Measurements from ENCODE around the gene MKNK2.

The MKNK2 gene

DNA sequence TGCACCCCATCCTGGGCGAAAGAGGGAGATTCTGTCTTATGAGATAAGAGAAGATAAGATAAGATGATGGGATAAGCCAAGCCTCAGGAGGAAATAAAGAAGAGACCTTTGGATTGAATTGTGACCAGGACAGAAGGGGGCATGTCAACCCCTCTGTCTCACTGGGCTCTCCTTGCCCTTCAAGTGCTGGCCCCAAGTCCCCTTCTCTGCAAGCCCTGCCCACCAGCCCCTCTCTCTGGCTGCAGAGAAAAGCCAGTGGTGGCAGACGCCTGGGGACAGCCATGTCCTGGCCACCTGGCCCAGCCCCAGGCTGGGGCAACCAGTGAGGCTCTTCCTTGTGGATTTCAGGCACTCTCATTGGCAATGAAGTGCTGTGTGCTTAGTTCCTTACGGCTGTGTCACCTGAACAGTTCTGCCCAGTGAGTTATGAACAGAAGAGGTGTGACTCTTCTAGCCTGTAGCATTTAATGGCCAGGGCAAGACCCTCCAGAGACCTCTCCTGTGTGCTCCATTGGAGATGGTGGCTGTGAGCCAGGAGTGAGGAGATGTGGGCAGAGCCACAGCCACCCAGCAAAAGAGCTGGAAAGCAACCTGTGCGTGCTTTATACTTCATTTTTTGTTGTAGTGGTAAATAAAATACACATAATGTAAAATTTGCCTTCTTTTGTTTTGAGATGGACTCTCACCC, 29.4 kb downstream of the MKNK2 start:
- Histone ChIP-seq H3K4me3 (ENCODE audit: insufficient read depth, low read depth, low read length, poor library complexity, severe bottlenecking) (no peak overlapping the region), H3K36me3 (ENCODE audit: control insufficient read depth, insufficient read depth, low read length) (no peaks in the 10 kb centered on the region), H3K4me1 (ENCODE audit: control insufficient read depth, insufficient read depth, low read length, poor library complexity, severe bottlenecking) (no peaks in the 10 kb centered on the region), H3K27ac (ENCODE audit: insufficient read depth, low read length, poor library complexity, severe bottlenecking) (no peak overlapping the region), H3K27me3 (replicated peaks; ENCODE audit: control insufficient read depth, insufficient read depth, low read length, poor library complexity, severe bottlenecking) (no peaks in the 10 kb centered on the region), H3K9me3 (ENCODE audit: control insufficient read depth, low read length) (no peaks in the 10 kb centered on the region)
- no peak for DNase-seq

DNA sequence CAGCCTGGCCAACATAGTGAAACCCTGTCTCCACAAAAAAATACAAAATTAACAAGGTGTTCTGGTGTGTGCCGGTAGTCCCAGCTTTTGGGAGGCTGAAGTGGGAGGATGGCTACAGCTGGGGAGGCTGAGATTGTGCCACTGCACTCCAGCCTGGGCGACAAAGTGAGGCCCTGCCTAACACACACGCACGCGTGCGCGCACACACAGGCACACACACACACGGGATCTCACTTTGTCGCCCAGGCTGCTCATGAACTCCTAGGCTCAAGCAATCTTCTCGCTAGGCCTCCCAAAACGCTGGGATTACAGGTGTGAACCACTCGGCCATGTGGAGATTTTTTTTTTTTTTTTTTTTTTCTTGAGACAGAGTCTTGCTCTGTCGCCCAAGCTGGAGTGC, 32.3 kb downstream of the MKNK2 start:
- H3K9me3 ChIP-seq (ENCODE audit: control insufficient read depth, low read length): no peaks in the 10 kb centered on the region
- peaks cover 6% of the 10 kb centered on the region for H3K4me1 ChIP-seq (ENCODE audit: control insufficient read depth, insufficient read depth, low read length, poor library complexity, severe bottlenecking)
- H3K27ac ChIP-seq (ENCODE audit: insufficient read depth, low read length, poor library complexity, severe bottlenecking): no peak overlapping the region
- no peaks in the 10 kb centered on the region for H3K27me3 ChIP-seq (replicated peaks; ENCODE audit: control insufficient read depth, insufficient read depth, low read length, poor library complexity, severe bottlenecking)
- H3K36me3 ChIP-seq (ENCODE audit: control insufficient read depth, insufficient read depth, low read length): no peaks in the 10 kb centered on the region
- H3K4me3 ChIP-seq (ENCODE audit: insufficient read depth, low read depth, low read length, poor library complexity, severe bottlenecking): no peak overlapping the region
- no peak for DNase-seq

DNA sequence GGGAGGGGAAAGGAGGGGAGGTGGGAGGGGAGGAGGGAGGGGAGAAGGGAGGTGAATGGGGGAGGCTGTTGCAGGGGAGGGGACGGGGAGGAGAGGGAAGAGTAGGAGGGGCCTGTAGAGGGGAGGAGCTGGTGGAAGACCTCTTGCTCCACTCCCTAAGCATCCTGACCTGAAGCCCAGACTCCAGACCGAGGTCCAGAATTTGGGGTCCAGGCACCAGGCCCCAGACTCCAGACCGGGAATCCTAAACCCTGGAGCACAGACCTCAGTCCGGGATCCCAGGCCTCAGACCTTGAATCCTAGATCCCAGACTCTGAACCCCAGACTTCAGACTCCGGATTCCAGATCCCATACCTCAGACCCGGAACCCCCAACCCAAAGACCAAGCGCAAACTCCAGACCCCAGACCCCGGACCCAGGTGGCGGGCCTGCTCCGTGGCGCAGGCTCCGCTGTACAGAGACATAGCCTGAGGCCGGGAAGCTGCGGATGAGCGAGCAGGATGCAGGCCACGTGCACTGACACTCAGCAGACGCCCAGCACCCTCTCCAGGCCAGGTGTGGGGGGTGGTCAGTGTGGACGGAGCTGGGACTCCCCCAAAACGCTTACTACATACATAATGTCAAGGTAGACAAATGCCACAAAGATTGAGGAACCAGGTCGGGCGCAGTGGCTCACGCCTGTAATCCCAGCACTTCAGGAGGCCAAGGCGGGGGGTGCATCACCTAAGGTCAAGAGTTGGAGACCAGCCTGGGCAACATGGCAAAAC, 34.8 kb downstream of the MKNK2 start:
- H3K27me3 ChIP-seq (replicated peaks; ENCODE audit: control insufficient read depth, insufficient read depth, low read length, poor library complexity, severe bottlenecking): no peaks in the 10 kb centered on the region
- no peaks in the 10 kb centered on the region for H3K9me3 ChIP-seq (ENCODE audit: control insufficient read depth, low read length)
- H3K4me3 ChIP-seq (ENCODE audit: insufficient read depth, low read depth, low read length, poor library complexity, severe bottlenecking): no peak overlapping the region
- peak in 2 of 3 donors; percentile 45 to 54 for DNase-seq
- no peak overlapping the region for H3K27ac ChIP-seq (ENCODE audit: insufficient read depth, low read length, poor library complexity, severe bottlenecking)
- no peaks in the 10 kb centered on the region for H3K36me3 ChIP-seq (ENCODE audit: control insufficient read depth, insufficient read depth, low read length)
- peaks cover 6% of the 10 kb centered on the region for H3K4me1 ChIP-seq (ENCODE audit: control insufficient read depth, insufficient read depth, low read length, poor library complexity, severe bottlenecking)

DNA sequence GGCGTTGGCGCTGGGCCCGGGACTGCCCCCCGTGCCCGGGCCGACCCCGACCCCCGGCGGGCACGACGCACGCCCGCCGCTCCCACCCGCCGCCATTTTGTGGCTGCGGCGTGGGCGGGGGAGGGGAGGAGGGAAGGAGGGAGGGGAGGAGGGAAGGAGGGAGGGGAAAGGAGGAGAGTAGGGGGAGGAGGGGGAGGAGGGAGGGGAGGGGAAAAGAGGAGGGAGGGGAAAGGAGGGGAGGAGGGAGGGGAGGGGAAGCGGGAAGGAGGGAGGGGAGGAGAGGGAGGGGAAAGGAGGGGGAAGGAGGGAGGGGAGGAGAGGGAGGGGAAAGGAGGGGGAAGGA, 35.5 kb downstream of the MKNK2 start, which contains the start of gene BTBD2:
TSS of gene BTBD2 (minus strand) at position 107 of the 343 bp plus-strand sequence. CDS start at position 96, 11 bp downstream.
- Histone ChIP-seq H3K27me3 (replicated peaks; ENCODE audit: control insufficient read depth, insufficient read depth, low read length, poor library complexity, severe bottlenecking) (no peaks in the 10 kb centered on the region), H3K4me1 (ENCODE audit: control insufficient read depth, insufficient read depth, low read length, poor library complexity, severe bottlenecking) (peaks cover 6% of the 10 kb centered on the region), H3K36me3 (ENCODE audit: control insufficient read depth, insufficient read depth, low read length) (no peaks in the 10 kb centered on the region), H3K27ac (ENCODE audit: insufficient read depth, low read length, poor library complexity, severe bottlenecking) (no peak within 1 kb of the TSS), H3K9me3 (ENCODE audit: control insufficient read depth, low read length) (no peaks in the 10 kb centered on the region), H3K4me3 (ENCODE audit: insufficient read depth, low read depth, low read length, poor library complexity, severe bottlenecking) (no peak within 1 kb of the TSS)
- DNase-seq: peak; percentile 22 to 38 (median 30)

DNA sequence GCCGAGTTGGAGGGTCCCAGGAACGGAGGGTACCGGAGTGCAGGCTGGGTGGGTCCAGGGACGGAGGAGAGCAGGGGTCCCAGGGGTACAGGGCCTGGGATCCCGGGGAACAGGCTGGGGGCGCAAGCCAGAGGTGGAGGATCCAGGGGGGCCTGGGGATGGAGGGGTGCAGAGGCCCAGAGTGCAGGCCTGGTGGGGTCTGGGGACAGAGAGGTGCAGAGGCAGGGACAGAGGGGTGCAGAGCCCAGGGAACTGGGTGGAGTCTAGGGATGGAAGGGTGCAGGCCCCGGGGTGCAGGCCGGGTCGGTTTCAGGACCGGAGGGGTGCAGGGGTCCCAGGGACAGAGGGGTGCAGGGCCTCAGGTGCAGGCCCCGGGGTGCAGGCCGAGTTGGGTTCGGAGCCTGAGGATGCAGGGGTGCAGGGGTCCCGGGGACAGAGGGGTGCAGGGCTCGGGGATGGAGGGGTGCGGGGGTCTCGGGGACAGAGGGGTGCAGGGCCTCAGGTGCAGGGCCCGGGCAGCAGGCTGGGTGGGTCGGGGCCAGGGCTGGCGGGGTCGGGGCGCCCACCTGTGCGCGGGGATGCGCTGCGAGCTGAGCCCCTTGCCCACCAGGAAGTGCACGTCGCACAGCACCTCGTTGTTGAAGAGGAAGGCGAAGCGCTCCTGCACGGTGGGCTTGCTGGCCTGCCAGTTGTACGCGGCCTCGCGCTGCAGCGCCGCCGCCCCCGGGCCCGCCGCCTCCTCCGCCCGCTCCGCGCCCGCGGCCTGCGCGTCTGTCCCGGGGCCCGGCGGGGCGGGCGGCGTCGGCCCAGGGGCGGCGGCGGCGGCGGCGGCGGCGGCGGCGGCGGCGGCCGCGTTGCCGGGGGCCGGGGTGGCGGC, 36.1 kb downstream of the MKNK2 start:
- no peaks in the 10 kb centered on the region for H3K9me3 ChIP-seq (ENCODE audit: control insufficient read depth, low read length)
- H3K36me3 ChIP-seq (ENCODE audit: control insufficient read depth, insufficient read depth, low read length): no peaks in the 10 kb centered on the region
- no peak overlapping the region for H3K4me3 ChIP-seq (ENCODE audit: insufficient read depth, low read depth, low read length, poor library complexity, severe bottlenecking)
- peaks cover 6% of the 10 kb centered on the region for H3K4me1 ChIP-seq (ENCODE audit: control insufficient read depth, insufficient read depth, low read length, poor library complexity, severe bottlenecking)
- H3K27me3 ChIP-seq (replicated peaks; ENCODE audit: control insufficient read depth, insufficient read depth, low read length, poor library complexity, severe bottlenecking): no peaks in the 10 kb centered on the region
- no peak for DNase-seq
- H3K27ac ChIP-seq (ENCODE audit: insufficient read depth, low read length, poor library complexity, severe bottlenecking): no peak overlapping the region

DNA sequence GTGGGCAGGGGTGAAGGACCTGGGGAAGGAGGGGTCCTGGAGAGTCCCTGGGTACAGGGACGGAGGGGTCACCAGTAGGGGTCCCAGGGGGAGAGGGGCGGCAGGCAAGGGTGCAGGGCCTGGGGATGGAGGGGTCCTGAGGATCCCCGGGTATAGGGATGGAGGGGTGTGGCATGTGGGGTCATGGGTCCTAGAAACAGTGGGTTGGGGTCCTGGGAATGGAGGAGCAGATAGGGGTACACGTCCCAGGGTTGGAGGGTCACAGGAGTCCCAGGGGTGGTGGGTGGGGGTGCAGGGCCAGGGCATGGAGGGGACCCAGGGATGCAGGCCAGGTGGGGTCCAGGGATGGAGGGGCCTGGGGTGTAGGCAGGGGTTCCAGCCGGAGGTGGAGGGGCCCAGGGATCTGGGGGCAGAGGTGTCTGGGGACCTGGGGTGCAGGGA, 36.9 kb downstream of the MKNK2 start:
- Histone ChIP-seq H3K27me3 (replicated peaks; ENCODE audit: control insufficient read depth, insufficient read depth, low read length, poor library complexity, severe bottlenecking) (no peaks in the 10 kb centered on the region), H3K36me3 (ENCODE audit: control insufficient read depth, insufficient read depth, low read length) (no peaks in the 10 kb centered on the region), H3K4me3 (ENCODE audit: insufficient read depth, low read depth, low read length, poor library complexity, severe bottlenecking) (no peak overlapping the region), H3K4me1 (ENCODE audit: control insufficient read depth, insufficient read depth, low read length, poor library complexity, severe bottlenecking) (peaks cover 6% of the 10 kb centered on the region), H3K9me3 (ENCODE audit: control insufficient read depth, low read length) (no peaks in the 10 kb centered on the region), H3K27ac (ENCODE audit: insufficient read depth, low read length, poor library complexity, severe bottlenecking) (no peak overlapping the region)
- no peak for DNase-seq

DNA sequence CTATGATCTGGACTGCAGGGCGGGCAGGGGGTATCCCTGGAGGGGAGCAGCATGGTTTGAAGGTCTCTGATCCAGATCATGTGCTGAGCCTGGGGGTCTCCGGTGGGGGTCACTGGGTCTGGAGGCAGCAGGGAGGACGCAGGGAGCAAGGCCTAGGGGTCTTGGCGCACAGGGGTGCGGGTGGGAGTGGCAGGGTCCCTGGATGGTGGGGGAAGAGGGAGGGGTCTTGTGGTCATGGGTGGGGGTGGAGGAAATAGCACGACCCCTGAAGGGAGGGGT, 37.4 kb downstream of the MKNK2 start:
- H3K27ac ChIP-seq (ENCODE audit: insufficient read depth, low read length, poor library complexity, severe bottlenecking): no peak overlapping the region
- H3K27me3 ChIP-seq (replicated peaks; ENCODE audit: control insufficient read depth, insufficient read depth, low read length, poor library complexity, severe bottlenecking): no peaks in the 10 kb centered on the region
- no peak overlapping the region for H3K4me3 ChIP-seq (ENCODE audit: insufficient read depth, low read depth, low read length, poor library complexity, severe bottlenecking)
- no peaks in the 10 kb centered on the region for H3K9me3 ChIP-seq (ENCODE audit: control insufficient read depth, low read length)
- no peak for DNase-seq
- H3K4me1 ChIP-seq (ENCODE audit: control insufficient read depth, insufficient read depth, low read length, poor library complexity, severe bottlenecking): peaks cover 6% of the 10 kb centered on the region
- no peaks in the 10 kb centered on the region for H3K36me3 ChIP-seq (ENCODE audit: control insufficient read depth, insufficient read depth, low read length)

DNA sequence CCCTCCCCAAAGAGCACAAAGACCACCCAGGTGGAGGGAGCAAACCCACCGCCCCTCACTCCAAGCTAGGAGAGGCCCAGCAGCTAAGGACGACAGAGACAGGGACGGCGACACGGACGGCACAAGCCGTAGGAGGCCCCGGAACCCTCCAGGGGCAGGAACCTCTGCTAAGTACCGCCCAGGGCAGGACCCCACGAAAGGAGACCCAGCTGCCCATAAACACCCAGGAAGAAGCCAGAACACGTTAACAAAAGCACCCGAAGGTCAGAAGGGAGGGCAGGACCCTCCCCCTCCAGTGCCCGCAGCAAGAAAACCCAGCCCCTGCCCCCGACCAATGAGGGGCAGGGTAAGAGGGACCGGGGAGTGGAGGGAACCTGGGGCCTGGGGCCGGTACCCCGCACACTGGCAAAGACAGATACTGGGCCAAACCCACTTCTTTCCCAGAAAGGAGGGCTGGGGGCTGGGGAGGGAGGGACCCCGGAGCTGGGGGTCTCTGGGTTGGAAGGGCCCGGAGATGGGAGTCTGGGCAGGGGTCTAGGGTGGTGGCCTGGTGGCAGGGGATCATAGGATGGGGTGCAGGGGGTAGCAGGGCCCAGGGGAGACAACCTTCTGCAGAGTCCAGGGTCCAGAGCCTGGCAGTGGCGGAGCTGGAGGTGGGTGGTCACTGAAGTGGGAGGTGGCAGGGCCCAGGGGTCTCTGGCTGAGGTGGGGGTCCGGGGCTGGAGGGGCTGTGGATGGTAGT, 37.9 kb downstream of the MKNK2 start:
- no peak for DNase-seq
- Histone ChIP-seq H3K27ac (ENCODE audit: insufficient read depth, low read length, poor library complexity, severe bottlenecking) (no peak overlapping the region), H3K36me3 (ENCODE audit: control insufficient read depth, insufficient read depth, low read length) (no peaks in the 10 kb centered on the region), H3K27me3 (replicated peaks; ENCODE audit: control insufficient read depth, insufficient read depth, low read length, poor library complexity, severe bottlenecking) (no peaks in the 10 kb centered on the region), H3K9me3 (ENCODE audit: control insufficient read depth, low read length) (no peaks in the 10 kb centered on the region), H3K4me3 (ENCODE audit: insufficient read depth, low read depth, low read length, poor library complexity, severe bottlenecking) (no peak overlapping the region), H3K4me1 (ENCODE audit: control insufficient read depth, insufficient read depth, low read length, poor library complexity, severe bottlenecking) (peaks cover 6% of the 10 kb centered on the region)

DNA sequence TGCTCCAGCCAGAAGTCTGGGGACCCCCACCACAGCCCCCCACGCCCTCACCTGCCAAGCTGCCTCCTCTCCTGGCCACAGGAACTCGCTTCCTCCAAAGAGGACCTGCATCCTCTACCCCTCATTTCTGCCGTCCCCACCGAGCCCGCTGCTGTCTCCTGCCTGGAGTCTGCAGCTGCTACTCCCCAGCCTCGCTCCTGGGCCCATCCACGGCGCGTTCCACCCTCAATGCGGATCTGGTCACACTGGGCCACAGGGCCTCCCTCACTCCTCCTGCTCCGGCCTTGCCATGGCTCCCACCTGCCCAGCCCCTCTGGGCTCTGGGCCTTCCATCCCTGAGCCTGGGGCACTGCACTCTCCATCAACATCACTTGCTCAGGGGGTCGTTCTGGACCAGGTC, 39.9 kb downstream of the MKNK2 start:
- no peaks in the 10 kb centered on the region for H3K27me3 ChIP-seq (replicated peaks; ENCODE audit: control insufficient read depth, insufficient read depth, low read length, poor library complexity, severe bottlenecking)
- no peak overlapping the region for H3K4me3 ChIP-seq (ENCODE audit: insufficient read depth, low read depth, low read length, poor library complexity, severe bottlenecking)
- peaks cover 6% of the 10 kb centered on the region for H3K4me1 ChIP-seq (ENCODE audit: control insufficient read depth, insufficient read depth, low read length, poor library complexity, severe bottlenecking)
- no peaks in the 10 kb centered on the region for H3K36me3 ChIP-seq (ENCODE audit: control insufficient read depth, insufficient read depth, low read length)
- no peak overlapping the region for H3K27ac ChIP-seq (ENCODE audit: insufficient read depth, low read length, poor library complexity, severe bottlenecking)
- no peak for DNase-seq
- H3K9me3 ChIP-seq (ENCODE audit: control insufficient read depth, low read length): no peaks in the 10 kb centered on the region
